Right forelimb (tissue), 1 donor: ENCODE results near the gene PLA2R1.

Source experiments
- DNase-seq: peaks from one replicate; pipeline ENCODE4 v3.0.0-alpha.2; 2018

The PLA2R1 gene

DNA sequence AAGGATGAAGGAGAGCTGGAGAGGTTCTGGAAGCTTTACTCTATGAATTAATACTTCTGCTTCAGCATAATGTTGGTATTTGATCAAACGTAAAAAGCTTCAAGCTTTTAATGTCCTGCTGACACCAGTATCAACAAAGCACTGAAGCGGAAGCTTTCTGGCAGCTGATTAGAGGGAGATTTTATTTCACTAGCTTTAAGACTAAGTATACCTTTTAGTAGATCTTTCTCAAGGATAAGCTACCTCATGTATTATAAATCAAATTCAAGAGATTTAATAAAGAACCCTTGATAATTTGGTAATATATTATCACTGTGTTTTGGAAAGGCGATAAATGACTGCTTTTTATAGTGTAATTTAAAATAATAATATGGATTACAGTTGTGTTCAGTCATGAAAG lies 136.4 kb downstream of the PLA2R1 start:
- no peak for DNase-seq

DNA sequence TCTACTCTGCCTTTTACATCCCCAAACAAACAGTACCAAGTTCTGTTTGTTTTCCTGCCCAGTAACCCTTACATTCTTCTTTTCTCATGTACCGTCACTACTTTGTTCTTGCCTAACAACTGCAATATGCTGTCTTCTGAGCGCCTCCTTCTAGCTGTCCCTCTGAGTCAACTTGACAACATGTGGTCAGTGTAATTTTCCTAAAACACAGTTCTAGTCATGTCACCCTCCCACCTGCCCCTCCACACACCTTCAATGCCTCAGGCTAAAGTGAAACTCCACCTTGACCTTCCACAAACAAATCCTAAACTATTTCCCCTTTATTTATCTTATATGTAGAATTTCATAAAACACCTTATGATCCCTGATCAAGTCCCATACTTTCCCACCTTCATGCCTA lies 139.9 kb downstream of the PLA2R1 start:
- DNase-seq: no peak

DNA sequence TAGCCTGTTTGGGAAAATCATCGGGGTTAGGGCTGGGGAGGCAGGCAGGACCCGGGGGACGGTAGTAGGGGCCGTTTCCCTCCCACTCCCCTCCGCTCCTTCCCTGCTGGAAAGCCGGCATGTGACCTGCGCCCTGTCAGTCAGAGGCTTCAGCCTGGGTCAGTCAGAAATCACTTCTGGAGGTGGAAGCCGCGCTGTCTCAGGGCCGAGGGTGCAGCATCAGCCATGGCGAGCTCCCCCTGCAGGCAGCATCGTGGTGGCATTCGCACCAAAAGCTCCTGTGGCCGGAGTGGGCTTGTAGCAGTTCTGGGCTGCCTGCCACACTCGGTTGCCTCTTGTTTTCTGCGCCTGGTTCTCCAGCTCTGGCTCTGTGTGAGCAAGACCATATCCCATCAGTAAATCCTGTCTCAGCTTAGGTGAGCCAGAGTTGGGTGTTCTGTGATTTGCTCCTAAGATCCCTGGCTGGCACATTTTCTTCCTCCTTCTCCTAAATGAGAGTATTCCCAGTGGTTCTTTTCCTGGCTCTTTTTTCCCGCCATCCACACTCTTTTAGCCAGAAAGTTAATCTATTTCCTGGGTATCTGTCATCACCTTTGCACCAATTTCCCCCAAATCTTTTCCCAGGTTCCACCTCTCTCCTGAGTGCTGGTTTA lies 140.5 kb downstream of the PLA2R1 start:
- DNase-seq: peak; percentile 61

DNA sequence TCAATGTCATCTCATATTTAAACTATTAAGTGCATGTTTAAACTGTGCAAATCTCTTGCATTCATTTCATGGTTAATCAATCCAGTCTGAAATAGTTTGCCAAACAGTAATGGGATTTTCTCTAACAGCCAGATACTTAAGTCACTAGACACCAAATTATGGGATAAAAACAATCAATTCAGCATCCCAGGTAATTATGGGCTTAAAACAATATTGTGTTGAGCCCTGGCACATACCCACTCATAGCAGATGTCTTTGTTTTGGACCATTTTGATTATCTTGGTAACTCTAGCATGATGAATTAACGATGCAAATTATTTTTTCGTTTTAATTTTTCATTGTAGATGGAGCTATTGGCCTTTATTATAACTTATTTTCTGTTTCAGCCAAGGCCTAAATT lies 145.9 kb downstream of the PLA2R1 start:
- DNase-seq: no peak

DNA sequence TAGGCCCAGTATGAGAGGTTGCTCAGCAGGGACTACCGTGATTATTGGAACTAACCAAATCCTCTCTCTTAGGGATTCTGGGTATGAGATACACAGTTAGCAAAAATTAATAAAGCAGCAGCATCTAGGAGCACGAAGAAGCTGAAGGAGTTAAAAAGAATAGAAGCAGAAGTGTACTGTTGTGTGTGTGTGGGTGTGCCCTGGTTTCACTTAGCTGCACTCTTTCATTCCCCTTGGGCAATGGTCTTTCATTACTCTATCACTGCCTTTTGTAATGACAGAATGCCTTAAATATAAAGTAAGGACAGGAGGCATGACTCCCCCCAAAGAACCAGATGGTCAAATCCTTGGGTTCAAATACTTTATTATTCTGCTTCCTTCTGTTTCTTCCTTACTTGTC lies 148.5 kb downstream of the PLA2R1 start:
- DNase-seq: no peak

DNA sequence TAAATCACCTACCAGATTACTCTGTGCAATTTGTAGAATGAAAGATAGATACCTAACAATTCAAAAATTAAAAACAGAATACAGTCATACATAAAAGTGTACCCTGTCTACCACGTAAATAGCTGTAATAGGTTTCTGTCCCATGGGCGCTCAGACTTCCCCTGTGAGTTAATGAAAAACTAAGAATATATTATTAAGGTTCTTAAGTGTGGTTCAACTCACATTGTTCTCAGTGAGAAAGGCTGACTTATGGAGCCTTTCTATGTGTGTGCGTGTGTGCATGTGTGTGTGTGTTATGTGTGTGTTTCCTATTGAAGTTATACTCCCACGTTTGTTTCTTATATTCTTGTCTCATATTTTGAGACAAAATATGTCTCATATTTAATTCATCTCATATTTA lies 149.8 kb downstream of the PLA2R1 start:
- no peak for DNase-seq

DNA sequence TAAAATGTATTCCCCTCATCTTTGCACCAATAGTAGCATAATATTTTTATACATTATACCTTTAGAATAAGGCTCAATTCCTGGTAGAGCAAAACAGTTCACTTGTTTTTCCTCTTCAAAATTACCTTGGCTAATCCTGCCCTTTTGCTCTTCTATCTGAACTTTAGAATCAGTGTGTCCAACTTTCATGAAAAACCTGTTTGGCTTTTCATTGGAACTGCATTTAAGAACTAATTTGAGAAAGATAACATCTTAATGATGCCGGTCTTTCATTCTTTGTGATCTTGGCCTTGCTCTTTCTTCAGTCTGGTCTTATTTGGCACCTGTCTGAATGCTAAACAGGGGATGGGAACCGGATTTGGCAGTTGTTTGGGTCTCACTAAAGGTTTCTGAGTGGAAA lies 151.5 kb downstream of the PLA2R1 start:
- no peak for DNase-seq

DNA sequence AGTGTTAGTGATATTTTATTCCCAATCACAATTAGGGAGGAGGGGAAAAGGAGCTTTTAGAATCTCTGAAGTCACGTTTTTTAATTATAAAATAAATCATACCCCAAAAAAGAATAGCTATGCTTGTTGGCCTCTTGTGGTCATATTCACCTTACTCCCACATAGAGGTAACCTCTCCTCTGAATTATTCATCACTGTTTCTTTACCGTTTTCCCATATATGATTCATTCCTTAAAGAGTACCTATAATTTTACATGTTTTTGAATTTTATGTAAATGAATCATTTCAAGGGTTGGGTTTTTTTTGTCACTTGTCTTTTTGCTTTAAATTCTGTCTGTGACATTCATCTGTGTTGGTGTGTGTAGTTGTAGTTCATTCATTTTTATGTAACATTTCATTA lies 153.8 kb downstream of the PLA2R1 start:
- no peak for DNase-seq

DNA sequence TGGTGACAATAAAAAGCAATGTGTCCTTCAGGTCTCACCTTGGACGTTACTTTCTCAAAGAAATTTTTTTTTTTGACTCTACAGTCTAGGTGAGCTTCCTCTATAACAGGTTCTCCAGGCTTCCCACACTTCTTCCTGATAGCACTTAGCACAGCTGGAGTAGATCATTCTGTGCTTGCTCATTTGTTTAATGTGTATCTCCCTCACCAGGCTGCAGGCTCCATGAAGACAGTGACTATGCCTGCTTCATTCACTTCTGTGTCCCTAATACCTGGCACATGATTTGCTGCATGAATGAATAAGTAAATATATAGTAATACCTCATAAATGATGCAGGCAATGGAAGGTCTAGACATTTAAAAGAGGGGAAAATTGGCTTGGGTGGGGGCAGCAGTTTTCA lies 154.5 kb downstream of the PLA2R1 start:
- no peak for DNase-seq

DNA sequence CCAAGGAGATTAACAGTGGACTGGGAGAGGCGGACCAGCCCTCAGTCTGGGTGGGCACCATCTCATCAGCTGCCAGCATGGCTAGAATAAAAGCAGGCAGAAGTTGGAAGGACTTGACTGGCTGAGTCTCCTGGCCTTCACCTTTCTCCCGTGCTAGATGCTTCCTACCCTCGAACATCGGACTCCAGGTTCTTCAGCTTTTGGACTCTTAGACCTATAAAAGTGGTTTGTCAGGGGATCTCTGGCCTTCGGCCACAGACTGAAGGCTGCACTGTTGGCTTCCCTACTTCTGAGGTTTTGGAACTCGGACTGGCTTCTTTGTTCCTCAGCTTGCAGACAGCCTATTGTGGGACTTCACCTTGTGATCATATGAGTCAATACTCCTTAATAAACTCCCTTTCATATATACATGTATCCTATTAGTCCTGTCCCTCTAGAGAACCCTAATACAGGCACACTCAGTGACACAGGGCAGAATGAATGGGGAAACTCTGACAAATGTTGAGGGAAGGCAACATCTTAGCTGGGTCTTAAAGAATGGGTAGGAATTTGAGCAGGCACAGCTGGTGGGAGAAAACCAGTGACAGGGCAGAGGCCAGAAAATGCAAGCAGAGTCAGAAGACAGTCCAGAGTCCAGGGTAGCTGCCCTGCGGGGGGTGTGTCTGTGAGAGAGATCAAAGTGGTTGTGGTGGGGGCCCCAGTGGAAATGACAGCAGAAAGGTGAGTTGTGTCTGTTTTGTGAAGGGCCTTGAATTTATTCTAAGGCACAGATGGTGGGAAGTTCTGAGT lies 156.3 kb downstream of the PLA2R1 start:
- no peak for DNase-seq

DNA sequence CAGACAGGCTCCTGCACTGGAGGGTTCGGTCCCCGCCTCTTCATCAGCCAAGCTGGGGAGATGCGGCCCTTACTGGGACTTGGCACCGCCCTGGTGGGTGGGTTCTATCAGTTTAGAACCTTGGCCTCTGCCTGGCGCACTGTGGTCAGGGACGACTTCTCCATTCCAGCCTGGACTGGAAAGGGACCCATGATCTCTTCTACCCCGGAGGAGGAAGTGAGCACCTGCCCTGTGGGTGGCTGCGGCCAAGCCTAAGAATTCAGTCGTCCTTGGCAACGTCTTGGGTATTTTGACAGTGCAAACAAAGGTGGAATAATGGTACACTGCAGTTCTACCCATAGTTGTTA lies 157.5 kb downstream of the PLA2R1 start:
- DNase-seq: no peak

DNA sequence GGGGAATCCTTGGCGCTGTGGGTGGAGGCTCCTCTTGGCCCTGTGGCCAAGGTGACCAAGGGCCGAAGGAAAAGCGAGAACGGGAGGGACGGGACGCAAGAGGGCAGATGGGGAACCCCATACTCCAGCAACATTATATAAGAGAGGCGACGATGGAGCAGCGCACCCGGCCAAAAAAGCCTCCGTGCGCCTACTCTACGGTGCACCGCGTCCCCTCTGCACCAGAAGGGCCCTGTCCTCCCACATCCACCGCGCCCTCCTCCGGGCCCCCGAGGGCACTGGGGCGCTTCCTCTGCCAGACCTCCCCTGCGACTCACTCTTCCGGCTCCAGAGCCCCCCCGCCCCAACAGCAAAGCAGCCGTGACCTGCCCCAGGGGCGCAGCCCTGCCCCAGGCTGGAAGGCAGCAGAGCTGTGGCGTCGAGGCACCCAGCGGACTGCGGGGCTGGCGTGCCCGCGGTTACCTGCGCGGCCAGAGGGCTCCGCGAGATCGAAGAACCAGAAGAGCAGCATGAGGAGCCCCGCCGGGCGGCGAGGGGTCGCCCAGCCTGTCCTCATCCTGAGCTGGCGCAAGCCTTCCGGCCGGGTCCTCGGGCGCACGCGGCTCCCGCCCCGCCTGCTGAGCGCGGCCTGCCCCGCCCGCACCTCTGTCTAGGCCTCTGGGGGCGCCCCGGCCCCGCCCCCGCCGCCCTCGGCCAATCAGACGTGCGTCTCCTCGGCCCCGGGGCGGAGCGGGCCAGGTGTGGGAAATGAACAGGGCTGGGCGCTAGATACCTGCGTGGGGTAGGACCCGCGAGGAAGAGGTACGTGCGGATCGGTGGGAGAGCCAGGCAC lies 158.1 kb downstream of the PLA2R1 start, which contains the start of gene LY75:
LY75 (minus strand) TSS at position 630 of the 832 bp plus-strand sequence.
- DNase-seq: peak; percentile 50

DNA sequence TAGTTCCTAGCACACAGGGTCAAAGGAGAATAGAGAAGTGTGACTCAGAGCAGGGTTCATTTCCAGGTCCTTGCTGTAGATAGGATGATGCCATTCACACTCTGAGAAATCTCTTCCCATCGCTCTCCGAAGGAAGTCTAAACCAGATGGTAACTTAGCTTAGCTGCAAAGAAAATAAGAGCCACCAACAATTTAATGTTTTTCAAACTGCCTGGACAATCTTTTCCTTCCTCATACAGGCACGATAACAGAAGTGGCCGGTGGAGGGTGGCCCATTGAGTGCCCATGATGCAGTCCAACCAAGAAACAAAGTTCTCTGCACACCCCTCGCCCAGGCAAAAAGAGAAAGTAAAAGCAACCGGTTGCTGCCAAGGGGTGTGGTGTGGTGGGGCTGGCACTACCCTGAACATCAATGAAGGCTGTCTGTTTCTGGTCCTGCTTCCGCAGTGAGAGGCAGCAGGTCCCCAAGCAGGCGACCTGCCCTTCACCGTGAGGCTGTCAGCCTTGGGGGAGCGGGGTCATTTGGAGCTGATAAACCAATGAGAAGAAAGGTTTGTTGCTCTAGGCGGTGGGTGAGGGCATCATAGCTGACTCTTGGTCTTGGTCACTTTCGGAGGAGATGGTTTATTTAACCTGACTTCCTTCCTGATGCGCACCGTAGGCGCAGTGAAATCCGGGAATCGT lies 158.8 kb downstream of the PLA2R1 start:
- no peak for DNase-seq

DNA sequence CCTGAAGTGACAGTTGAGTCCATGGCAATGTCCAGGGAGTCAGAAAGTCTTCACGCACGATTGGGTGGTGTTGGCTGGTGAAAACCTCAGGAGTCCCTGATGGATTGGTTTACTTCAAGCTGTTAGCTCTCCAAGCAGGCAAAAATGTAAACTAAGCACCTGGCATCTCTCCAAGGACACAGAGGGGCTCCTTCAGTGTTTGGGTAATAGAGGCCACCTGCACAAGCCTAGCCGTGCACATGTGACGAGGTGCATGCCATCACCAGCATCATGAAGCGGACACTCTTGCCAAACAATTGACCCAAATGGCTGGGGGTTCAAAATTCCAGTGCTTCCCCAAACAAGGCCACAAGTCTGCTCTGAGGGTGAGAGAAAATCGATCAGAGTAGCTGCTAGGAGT lies 159.7 kb downstream of the PLA2R1 start:
- DNase-seq: no peak

DNA sequence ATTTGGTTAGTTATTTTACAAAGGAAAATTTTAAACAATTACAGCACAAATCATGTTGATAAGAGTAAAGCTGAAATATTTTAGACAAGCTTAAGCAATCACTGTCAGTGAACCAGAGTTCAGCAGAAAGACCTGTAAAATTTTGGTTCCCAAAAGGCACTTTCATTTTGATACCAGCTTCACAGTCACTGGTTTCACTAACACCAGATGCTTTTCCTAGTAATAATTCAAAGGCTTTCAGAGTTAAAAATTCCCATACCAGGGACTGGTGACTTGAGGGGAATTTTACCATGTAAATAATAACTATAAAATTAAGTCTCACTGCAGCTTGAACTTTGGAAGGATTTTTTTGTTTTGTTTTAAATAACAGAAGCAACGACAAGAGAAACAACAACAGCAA lies 162.1 kb downstream of the PLA2R1 start:
- DNase-seq: no peak

DNA sequence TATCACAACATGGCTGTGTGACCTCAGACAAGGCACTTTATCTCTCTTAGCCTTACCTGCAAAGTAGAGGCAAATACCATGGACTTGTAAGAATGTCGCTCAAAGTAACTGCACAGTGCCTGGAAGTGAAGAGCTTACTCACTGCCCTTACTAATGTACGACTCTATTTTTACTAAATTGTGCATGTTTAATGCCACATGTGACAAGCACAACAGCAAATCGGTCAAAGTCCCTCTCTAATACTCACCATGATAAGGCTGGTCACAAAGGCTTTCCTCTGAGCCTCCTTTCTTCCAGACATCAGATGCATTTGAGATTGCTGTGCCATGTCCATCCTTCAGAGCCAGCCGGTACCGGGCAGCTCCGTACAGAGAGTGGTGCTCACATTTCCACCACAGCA lies 164.0 kb downstream of the PLA2R1 start:
- DNase-seq: no peak

DNA sequence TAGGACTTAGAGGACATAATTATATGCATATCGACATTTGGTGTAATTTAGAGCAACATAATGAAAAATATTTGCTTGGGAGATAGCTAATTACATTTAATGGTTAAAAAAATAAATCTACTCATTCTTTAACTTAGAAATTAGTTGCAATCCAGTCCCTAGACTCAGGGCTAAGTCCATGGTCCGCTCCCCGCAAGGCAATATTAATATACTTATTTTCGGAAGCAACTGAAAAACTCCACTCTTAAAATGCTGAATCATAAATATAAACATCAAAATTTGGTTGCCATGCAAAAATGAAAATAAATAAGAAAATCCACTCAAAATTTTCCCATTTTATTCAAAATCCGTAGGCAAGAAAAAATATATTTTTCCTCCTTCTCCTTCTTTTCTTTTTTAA lies 164.7 kb downstream of the PLA2R1 start:
- no peak for DNase-seq

DNA sequence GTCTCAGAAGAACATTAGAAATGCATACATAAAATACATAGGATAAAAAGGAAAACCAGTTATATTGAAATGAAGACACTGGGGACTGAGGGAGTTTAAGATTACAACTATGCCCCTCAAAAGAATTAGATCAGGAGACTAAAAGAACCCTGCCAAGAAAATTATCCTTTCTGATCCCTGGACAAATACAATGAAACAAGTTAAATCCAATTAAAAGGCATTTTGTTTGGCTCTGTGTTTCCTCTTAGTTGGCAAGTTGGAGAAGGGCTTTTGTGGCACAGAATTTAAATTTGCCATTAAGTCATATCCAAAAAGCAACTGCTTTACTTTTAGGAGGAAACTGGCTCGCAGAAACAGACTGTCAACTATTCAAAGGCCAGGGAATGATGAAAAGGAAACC lies 165.3 kb downstream of the PLA2R1 start:
- DNase-seq: no peak

DNA sequence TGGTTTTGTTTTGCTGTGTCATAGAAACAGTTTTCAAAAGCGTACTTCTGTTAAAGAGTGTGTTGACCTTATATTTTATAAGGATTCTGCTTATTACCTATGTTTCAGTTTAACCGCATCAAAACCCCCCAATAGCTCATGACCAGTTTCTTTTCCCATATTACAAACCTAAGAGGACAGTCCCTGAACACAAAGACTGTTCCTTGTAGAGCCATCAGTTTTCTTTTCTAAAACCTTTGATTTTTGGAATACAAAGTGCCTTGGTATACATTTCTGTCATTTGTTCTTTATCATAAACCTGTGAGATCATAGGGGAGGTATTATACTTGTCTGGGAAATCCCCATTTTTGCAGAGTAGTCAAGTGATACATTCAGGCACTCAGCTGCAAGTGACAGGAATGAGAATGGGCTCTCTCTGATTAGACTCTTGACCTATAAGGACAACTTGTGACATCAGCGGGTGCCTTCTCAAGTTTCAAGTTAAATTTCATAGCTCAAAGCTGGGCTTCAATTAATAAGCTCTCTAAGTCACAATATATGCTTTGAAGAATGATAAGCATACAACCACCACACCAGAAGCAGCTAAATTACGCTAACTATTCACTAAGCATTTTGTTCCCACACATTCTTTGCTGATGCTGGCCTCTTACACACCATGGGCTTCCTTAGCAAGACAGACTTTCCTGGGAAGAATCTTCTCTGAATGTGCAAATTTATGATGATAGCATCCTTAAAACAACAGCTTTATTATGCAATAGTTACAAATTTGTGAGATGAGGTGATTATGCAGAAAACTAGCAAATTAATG lies 167.0 kb downstream of the PLA2R1 start:
- DNase-seq: no peak

DNA sequence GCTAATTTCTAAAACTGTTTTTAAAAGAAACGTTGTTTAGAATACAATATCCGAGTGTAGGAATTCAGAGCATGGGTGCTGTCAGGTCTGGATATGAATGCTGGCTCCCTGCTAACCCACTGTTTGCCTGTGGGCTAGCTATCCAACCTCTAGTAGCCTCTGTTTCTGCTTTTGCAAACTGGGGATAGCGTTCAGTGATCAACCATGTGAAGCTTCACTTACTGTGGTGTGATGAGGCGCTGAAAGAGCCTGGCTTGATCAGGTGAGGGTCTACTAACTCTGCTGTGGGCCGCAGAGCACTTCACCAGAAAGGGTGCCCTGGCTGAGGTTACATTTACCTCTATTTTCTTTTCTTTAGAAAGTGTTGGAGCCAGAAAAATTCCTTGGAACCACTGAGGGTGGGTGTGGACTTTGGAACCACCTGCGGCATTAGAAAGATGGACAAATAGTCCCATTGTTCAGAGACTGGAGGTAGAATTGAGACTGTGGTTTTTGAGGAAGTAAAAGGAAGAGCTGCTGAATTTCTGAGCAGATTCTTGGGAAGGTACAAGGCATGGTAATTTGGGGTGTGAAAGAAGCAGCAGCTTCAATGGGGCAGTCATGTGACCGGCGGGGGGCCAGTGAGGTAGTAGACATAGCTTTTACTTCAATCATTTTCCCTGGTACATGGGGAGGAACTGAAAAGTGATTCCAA lies 168.1 kb downstream of the PLA2R1 start:
- no peak for DNase-seq

DNA sequence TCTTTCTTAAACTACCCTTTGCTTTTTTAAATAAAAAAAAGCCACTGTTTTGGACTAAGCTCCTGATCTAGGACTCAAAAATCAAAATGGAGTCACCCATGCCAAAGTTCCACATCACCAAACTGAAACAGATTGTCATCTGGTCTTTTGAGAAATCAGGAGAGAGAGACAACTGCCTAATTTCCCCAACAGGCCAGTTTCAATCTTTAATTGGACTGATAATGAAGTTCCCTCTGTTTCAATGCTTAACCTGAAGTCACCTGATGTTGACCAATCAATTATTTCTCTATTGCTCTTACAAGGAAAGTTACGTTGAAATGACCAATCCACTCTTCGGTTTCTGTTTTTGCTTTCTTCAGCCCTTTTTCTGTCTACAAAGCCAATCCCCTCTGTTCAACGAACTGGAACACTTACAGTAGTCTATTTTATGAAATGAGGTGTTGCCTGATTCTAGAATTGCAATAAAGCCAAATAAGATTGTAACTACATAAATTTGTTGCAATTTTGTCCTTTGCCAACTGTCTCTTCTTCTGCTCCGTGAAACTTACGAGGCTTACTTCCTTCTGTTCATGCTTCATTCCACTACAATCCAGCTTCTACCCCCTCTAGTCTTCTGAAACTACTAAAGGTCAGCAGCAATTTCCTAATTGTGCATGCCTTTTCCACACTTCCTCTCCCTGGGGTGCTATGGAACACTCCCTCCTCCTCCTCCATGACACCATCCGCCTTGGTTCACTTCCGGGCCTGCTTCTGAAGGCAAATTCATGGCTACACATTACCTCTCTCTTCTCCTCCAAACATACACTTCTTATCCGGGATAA lies 169.2 kb downstream of the PLA2R1 start:
- DNase-seq: no peak
